WTC11 (cell line): ENCODE data around the gene KRTAP10-6. TPM values are rescaled to one million over a fixed set of nuclear protein-coding genes. Genes with fewer than 3 reads are reported as not detected.
"Not testable (repeated sequence)": the region's sequence is repeated elsewhere in the genome, so short reads cannot be mapped to it uniquely, and the experiment has no call there.

Experiments used
- ATAC-seq: fragments of 200-7000 bp; cut with Tn5 transposase; 2 replicates; pipeline ENCODE4 v1.10.0; 2021; ENCODE audit warnings: mild to moderate bottlenecking, moderate library complexity
- CTCF ChIA-PET: fragments of 300-600 bp; sonication (Branson Sonifier 250); formaldehyde crosslinking; loops from one replicate; lab custom pipeline; 2021; ENCODE audit warnings: antibody characterized with exemption; lab: Charles Lee
- POLR2A ChIA-PET: fragments of 350-600 bp; sonication (Branson Sonifier 250); formaldehyde crosslinking; loops from one replicate; lab custom pipeline; 2021; ENCODE audit warnings: antibody characterized with exemption; lab: Charles Lee
- DNase-seq: peaks from one replicate; pipeline ENCODE4 v3.0.0; 2021; ENCODE audit warnings: low spot score
- H3K27ac Mint-ChIP-seq: 2 replicates; pipeline ENCODE4 v1.8.0; 2021; ENCODE audit warnings: mixed read lengths
- H3K27me3 Mint-ChIP-seq: 2 replicates; pipeline ENCODE4 v1.8.0; 2021; ENCODE audit warnings: low read depth, mild to moderate bottlenecking, moderate library complexity, mixed read lengths
- H3K36me3 Mint-ChIP-seq: 2 replicates; pipeline ENCODE4 v1.8.0; 2021; ENCODE audit warnings: mixed read lengths
- H3K4me1 Mint-ChIP-seq: 2 replicates; pipeline ENCODE4 v1.8.0; 2022; ENCODE audit warnings: mixed read lengths
- H3K4me3 Mint-ChIP-seq: 2 replicates; pipeline ENCODE4 v1.8.0; 2021; ENCODE audit warnings: mild to moderate bottlenecking, moderate library complexity, mixed read lengths
- H3K9me3 Mint-ChIP-seq: 2 replicates; pipeline ENCODE4 v1.8.0; 2021; ENCODE audit warnings: mixed read lengths
- CREB1 ChIP-seq: sonication (generic); formaldehyde crosslinking; IDR thresholded peaks from 2 replicates; pipeline ENCODE4 v1.8.0; 2023; ENCODE audit warnings: mild to moderate bottlenecking, missing genetic modification reagents
- CTCF ChIP-seq: fragments of 200-600 bp; IDR thresholded peaks from 2 replicates; pipeline ENCODE4 v1.8.0; 2022; ENCODE audit warnings: antibody characterized with exemption
- E2F1 ChIP-seq: sonication (generic); formaldehyde crosslinking; IDR thresholded peaks from 2 replicates; pipeline ENCODE4 v1.8.0; 2022; ENCODE audit warnings: mild to moderate bottlenecking, missing genetic modification reagents
- E2F4 ChIP-seq: sonication (generic); formaldehyde crosslinking; IDR thresholded peaks from 2 replicates; pipeline ENCODE4 v1.8.1; 2022; ENCODE audit warnings: low read depth, mild to moderate bottlenecking, moderate library complexity, missing genetic modification reagents, borderline replicate concordance
- ESRRA ChIP-seq: sonication (generic); formaldehyde crosslinking; IDR thresholded peaks from 2 replicates; pipeline ENCODE4 v1.8.1; 2022; ENCODE audit warnings: mild to moderate bottlenecking, missing genetic modification reagents, borderline replicate concordance
- FOXJ3 ChIP-seq: sonication (generic); formaldehyde crosslinking; IDR thresholded peaks from 2 replicates; pipeline ENCODE4 v1.9.0; 2021; ENCODE audit warnings: missing genetic modification reagents, mild to moderate bottlenecking, borderline replicate concordance
- GABPB1 ChIP-seq: sonication (generic); formaldehyde crosslinking; IDR thresholded peaks from 2 replicates; pipeline ENCODE4 v1.8.1; 2023; ENCODE audit warnings: mild to moderate bottlenecking, missing genetic modification reagents
- NFYB ChIP-seq: sonication (generic); formaldehyde crosslinking; conservative IDR thresholded peaks from 2 replicates; pipeline ENCODE4 v1.8.0; 2022; ENCODE audit warnings: low read depth, missing genetic modification reagents
- SOX15 ChIP-seq: fragments of 250-450 bp; sonication (Bioruptor Pico); IDR thresholded peaks from 2 replicates; pipeline ENCODE4 v1.9.0; 2021; ENCODE audit warnings: mild to moderate bottlenecking
- USF1 ChIP-seq: sonication (generic); formaldehyde crosslinking; IDR thresholded peaks from 2 replicates; pipeline ENCODE4 v1.8.0; 2022; ENCODE audit warnings: mild to moderate bottlenecking, missing genetic modification reagents
- USF2 ChIP-seq: sonication (generic); formaldehyde crosslinking; IDR thresholded peaks from 2 replicates; pipeline ENCODE4 v1.8.1; 2023; ENCODE audit warnings: mild to moderate bottlenecking, missing genetic modification reagents, moderate library complexity
- ZNF396 ChIP-seq: fragments of 250-450 bp; sonication (Bioruptor Pico); IDR thresholded peaks from 2 replicates; pipeline ENCODE4 v1.8.0; 2021; ENCODE audit warnings: mild to moderate bottlenecking, moderate library complexity, borderline replicate concordance
- ZNF416 ChIP-seq: fragments of 250-450 bp; sonication (Bioruptor Pico); IDR thresholded peaks from 2 replicates; pipeline ENCODE4 v1.9.0; 2021; ENCODE audit warnings: mild to moderate bottlenecking, inconsistent platforms
- ZNF671 ChIP-seq: fragments of 250-450 bp; sonication (Bioruptor Pico); IDR thresholded peaks from 2 replicates; pipeline ENCODE4 v1.8.0; 2021; ENCODE audit warnings: mild to moderate bottlenecking
- total RNA-seq: library from RNA; stranded (reverse); gene quantifications from 3 replicates; pipeline ENCODE4 v1.2.3, GENCODE V29; 2021
- TF ChIP-seq, protein P1 (sequence below): fragments of 250-450 bp; sonication (Bioruptor Pico); IDR thresholded peaks from 2 replicates; pipeline ENCODE4 v1.9.0; 2021; ENCODE audit warnings: moderate library complexity, mild to moderate bottlenecking, inconsistent platforms, borderline replicate concordance
- TF ChIP-seq, protein P2 (sequence below): sonication (generic); formaldehyde crosslinking; IDR thresholded peaks from 2 replicates; pipeline ENCODE4 v1.8.1; 2022; ENCODE audit warnings: mild to moderate bottlenecking, moderate library complexity, missing genetic modification reagents
- TF ChIP-seq, protein P3 (sequence below): fragments of 250-450 bp; sonication (Bioruptor Pico); IDR thresholded peaks from 2 replicates; pipeline ENCODE4 v1.8.0; 2021; ENCODE audit warnings: mild to moderate bottlenecking

KRTAP10-6 gene
- total RNA-seq, 1 experiment from 2014 or later = 0.17 TPM

DNA sequence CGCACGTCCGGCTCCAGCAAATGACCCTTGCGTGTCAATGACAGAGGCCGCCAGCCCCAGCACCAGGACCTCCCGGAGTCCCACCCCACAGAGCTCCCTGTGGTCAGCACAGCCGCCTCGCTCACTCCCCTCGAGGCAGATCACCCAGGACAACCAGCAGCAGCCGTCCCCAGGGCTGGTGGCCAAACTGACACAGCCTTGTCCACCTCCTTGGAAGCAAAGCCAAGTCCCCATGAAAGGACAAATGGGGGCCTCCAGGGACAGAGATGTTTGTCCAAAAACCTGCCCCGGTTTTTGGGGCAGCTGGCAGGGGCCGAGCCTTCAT lies 47.0 kb upstream of the KRTAP10-6 start:
- Mint-ChIP-seq H3K4me1 (peaks cover 6% of the 10 kb centered on the region), H3K36me3 (peaks cover 16% of the 10 kb centered on the region), H3K9me3 (peaks cover 35% of the 10 kb centered on the region), H3K27me3 (peaks cover 4% of the 10 kb centered on the region; the same call in 1 of the 2 replicates), H3K27ac (no peak overlapping the region), H3K4me3 (no peak overlapping the region)
- ATAC-seq (no peak), DNase-seq (no peak)
- no peak for TF ChIP-seq ZNF396 (CRISPR knock-in tag)
- TF ChIP-seq NFYB = no peak
- no peak for TF ChIP-seq SOX15 (CRISPR knock-in tag)
- TF ChIP-seq E2F4 (CRISPR knock-in tag) = no peak
- no peak for TF ChIP-seq ESRRA (CRISPR knock-in tag)
- no peak for TF ChIP-seq ZNF671 (CRISPR knock-in tag)
- TF ChIP-seq, protein P1, sequence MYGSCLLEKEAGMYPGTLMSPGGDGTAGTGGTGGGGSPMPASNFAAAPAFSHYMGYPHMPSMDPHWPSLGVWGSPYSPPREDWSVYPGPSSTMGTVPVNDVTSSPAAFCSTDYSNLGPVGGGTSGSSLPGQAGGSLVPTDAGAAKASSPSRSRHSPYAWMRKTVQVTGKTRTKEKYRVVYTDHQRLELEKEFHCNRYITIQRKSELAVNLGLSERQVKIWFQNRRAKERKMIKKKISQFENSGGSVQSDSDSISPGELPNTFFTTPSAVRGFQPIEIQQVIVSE (CRISPR knock-in tag) = no peak
- no peak for TF ChIP-seq USF2 (CRISPR knock-in tag)
- TF ChIP-seq, protein P2, sequence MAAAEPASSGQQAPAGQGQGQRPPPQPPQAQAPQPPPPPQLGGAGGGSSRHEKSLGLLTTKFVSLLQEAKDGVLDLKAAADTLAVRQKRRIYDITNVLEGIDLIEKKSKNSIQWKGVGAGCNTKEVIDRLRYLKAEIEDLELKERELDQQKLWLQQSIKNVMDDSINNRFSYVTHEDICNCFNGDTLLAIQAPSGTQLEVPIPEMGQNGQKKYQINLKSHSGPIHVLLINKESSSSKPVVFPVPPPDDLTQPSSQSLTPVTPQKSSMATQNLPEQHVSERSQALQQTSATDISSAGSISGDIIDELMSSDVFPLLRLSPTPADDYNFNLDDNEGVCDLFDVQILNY (CRISPR knock-in tag) = no peak
- TF ChIP-seq ZNF416 (CRISPR knock-in tag) = no peak
- no peak for TF ChIP-seq CTCF
- no peak for TF ChIP-seq CREB1 (CRISPR knock-in tag)
- TF ChIP-seq E2F1 (CRISPR knock-in tag) = no peak
- no peak for TF ChIP-seq FOXJ3
- no peak for TF ChIP-seq GABPB1 (CRISPR knock-in tag)
- TF ChIP-seq, protein P3, sequence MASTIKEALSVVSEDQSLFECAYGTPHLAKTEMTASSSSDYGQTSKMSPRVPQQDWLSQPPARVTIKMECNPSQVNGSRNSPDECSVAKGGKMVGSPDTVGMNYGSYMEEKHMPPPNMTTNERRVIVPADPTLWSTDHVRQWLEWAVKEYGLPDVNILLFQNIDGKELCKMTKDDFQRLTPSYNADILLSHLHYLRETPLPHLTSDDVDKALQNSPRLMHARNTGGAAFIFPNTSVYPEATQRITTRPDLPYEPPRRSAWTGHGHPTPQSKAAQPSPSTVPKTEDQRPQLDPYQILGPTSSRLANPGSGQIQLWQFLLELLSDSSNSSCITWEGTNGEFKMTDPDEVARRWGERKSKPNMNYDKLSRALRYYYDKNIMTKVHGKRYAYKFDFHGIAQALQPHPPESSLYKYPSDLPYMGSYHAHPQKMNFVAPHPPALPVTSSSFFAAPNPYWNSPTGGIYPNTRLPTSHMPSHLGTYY (CRISPR knock-in tag) = no peak
- no peak for TF ChIP-seq USF1 (CRISPR knock-in tag)
- CTCF ChIA-PET = no interaction called here
- POLR2A ChIA-PET = no interaction called here

DNA sequence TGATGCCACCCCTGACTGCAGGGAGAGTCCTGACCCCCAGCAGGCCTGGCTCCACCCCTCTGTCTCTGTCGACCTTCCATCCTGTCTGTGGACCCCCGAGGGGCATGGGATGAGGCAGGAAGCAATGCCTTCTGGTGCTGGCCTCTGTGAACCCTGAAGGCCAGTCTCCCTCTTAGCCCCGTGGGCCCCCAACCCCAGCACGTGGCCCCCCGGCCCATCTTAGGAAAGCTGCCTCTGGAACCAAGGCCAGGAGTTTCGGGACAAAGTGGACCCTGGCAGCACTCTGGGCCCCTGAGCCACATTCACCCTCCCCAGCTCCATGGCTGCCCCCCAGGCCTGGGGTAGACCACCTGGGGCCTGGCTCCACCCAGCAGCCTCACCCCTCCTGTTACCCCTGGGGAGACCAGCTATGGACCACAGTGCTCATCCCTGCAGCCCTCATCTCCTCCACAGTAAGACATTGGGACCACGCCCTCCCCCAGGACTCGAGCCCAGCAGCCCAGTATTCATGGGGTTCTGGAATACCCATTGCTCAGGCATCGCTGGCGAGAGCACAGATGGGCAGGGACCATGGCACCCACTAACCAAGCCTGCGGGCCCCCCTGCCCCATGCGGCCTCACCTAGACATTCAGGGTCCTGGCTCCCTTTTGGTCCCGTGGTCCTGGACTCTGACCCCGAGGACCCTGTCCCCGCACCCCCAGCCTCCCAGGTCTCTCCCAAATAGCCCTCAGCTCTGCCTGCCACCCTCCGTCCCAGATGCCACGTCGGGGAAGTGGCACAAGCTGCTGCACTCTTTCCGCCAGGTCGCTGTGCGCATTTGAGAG lies 46.4 kb upstream of the KRTAP10-6 start:
- not testable (repeated sequence) for ATAC-seq, H3K27ac Mint-ChIP-seq

DNA sequence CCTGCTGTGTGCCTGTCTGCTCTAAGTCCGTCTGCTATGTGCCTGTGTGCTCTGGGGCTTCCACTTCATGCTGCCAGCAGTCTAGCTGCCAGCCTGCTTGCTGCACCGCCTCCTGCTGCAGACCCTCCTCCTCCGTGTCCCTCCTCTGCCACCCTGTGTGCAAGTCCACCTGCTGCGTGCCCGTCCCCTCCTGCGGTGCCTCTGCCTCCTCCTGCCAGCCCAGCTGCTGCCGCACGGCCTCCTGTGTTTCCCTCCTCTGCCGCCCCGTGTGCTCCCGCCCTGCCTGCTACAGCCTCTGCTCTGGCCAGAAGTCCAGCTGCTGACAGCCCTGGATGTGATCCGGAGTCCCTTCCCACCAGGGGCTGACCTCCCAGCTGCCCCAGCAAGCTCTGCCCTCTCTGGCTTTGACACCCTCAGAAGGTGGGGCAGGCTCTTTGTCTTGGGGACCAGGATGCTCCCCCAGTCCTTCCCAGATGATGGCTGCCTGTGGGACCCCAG lies 45.6 kb upstream of the KRTAP10-6 start:
- CTCF ChIA-PET, POLR2A ChIA-PET, H3K27me3 Mint-ChIP-seq, DNase-seq, ATAC-seq, H3K4me1 Mint-ChIP-seq, H3K27ac Mint-ChIP-seq, H3K4me3 Mint-ChIP-seq: not testable (repeated sequence)
- H3K36me3 Mint-ChIP-seq = peaks cover 17% of the 10 kb centered on the region
- H3K9me3 Mint-ChIP-seq = peaks cover 34% of the 10 kb centered on the region

More for the DNA sequence above, 46.4 kb upstream of the KRTAP10-6 start:
- DNase-seq, H3K27me3 Mint-ChIP-seq, POLR2A ChIA-PET, H3K4me1 Mint-ChIP-seq, CTCF ChIA-PET, H3K4me3 Mint-ChIP-seq: not testable (repeated sequence)
- H3K36me3 Mint-ChIP-seq = peaks cover 13% of the 10 kb centered on the region
- peaks cover 31% of the 10 kb centered on the region for H3K9me3 Mint-ChIP-seq
